Measurements from ENCODE around the gene ACACB.

DNA sequence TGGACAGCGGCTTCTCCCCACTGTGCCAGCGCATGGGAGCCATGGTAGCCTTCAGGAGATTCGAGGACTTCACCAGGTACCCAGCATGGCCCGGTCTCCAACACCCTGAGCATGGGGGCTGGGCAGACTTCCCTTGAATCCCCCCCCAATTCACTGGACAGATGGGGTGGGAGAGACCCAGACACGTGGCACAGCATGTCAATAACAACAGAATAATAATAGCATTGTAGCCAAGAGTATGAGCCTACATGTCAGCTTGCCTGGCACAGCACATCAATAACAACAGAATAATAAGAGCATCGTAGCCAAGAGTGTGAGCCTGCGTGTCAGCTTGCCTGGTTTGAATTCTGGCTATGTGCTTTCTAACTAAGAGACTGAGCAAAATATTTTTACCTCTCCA is 116.3 kb downstream of the ACACB start:
- TF ChIP-seq CTCF (IDR thresholded peaks at IDR 0.05) (no peak), POLR2A (IDR thresholded peaks at IDR 0.05) (no peak)

Data from Peyer's patch (tissue), 4 donors.